ENCODE measurements around the gene GRK6. TPM values are rescaled to one million over a fixed set of nuclear protein-coding genes. Genes with fewer than 3 reads are reported as not detected.

Gene GRK6
- polyA plus RNA-seq, 1 donor from 2014 or later, result 22.6 TPM

DNA sequence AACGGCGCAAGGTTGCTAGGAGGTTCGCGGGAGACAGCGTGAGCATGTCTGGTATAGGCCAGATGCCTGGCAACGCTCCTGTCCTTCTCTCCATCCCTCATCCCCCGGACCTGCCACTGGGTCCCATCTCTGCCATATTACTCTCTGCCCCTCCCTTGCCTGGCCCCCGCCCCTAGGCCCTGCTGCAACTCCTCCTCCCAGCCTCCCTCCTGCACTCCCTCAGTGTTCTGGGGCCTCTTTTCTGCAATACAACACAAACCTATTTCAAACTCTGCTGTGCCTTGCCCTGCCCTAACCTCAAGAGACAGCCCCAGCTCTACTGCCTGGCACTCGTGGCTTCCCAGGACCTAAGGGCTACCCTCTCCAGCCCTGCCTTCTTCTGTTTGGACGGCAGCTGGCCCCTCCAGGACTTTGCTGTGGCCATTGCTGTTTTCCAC lies 55.9 kb downstream of the GRK6 start:
- Histone ChIP-seq H3K36me3 (ENCODE audit: insufficient read depth, low read length) (no peaks in the 10 kb centered on the region), H3K9me3 (ENCODE audit: low read length) (no peaks in the 10 kb centered on the region), H4K20me1 (ENCODE audit: insufficient read depth) (no peaks in the 10 kb centered on the region)

DNA sequence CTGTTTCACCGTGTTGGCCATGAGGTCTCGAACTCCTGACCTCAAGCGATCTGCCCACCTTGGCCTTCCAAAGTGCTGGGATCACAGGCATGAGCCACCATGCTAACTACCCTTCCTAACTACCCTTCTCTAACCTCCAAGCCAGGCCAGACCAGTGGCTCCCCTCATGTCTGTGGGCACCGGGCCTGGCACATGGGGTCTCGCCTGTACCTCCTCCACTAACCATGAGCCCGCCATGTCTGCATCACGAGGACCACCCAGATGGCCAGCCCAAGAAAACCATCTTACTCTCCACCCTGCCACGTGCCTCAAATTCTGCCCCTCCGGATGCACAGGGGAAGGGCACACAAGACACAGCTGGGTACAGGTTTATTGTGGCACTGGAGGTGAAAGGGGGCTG lies 56.6 kb downstream of the GRK6 start:
- no peaks in the 10 kb centered on the region for H3K9me2 ChIP-seq (ENCODE audit: insufficient read depth, low read length)
- H3K27me3 ChIP-seq (ENCODE audit: insufficient read depth, low read depth, low read length), result no peaks in the 10 kb centered on the region
- no peak overlapping the region for H3K4me3 ChIP-seq (ENCODE audit: low read length)
- H3K9me3 ChIP-seq (ENCODE audit: low read length), result no peaks in the 10 kb centered on the region
- H3K9ac ChIP-seq (ENCODE audit: low read length), result no peak overlapping the region
- TF ChIP-seq EP300 (conservative IDR thresholded peaks at IDR 0.05; ENCODE audit: poor library complexity, severe bottlenecking), result no peak
- TF ChIP-seq RAD21 (conservative IDR thresholded peaks at IDR 0.05), result no peak
- TF ChIP-seq TAF1 (IDR thresholded peaks at IDR 0.05; ENCODE audit: low read depth), result no peak
- TF ChIP-seq POLR2AphosphoS5 (IDR thresholded peaks at IDR 0.05), result no peak
- no peaks in the 10 kb centered on the region for H3K79me2 ChIP-seq (replicated peaks; ENCODE audit: insufficient read depth, low read length)
- H3F3A ChIP-seq (ENCODE audit: insufficient read depth, low read length, poor library complexity, severe bottlenecking), result no peaks in the 10 kb centered on the region
- H4K20me1 ChIP-seq (ENCODE audit: insufficient read depth), result no peaks in the 10 kb centered on the region
- no peak overlapping the region for H3K4me2 ChIP-seq (ENCODE audit: low read length)
- H3K27ac ChIP-seq (ENCODE audit: low read length), result no peak overlapping the region
- no peaks in the 10 kb centered on the region for H3K36me3 ChIP-seq (ENCODE audit: insufficient read depth, low read length)
- H2AFZ ChIP-seq (ENCODE audit: low read depth, low read length), result no peak overlapping the region

More for the DNA sequence above, 55.9 kb downstream of the GRK6 start:
- Histone ChIP-seq H3K4me2 (ENCODE audit: low read length) (no peak overlapping the region), H3F3A (ENCODE audit: insufficient read depth, low read length, poor library complexity, severe bottlenecking) (no peaks in the 10 kb centered on the region), H3K27ac (ENCODE audit: low read length) (no peak overlapping the region), H3K9me2 (ENCODE audit: insufficient read depth, low read length) (no peaks in the 10 kb centered on the region), H3K79me2 (replicated peaks; ENCODE audit: insufficient read depth, low read length) (no peaks in the 10 kb centered on the region), H3K27me3 (ENCODE audit: insufficient read depth, low read depth, low read length) (no peaks in the 10 kb centered on the region), H3K9ac (ENCODE audit: low read length) (no peak overlapping the region), H2AFZ (ENCODE audit: low read depth, low read length) (no peak overlapping the region), H3K4me3 (ENCODE audit: low read length) (no peak overlapping the region)
- TF ChIP-seq EP300 (conservative IDR thresholded peaks at IDR 0.05; ENCODE audit: poor library complexity, severe bottlenecking) (no peak), TAF1 (IDR thresholded peaks at IDR 0.05; ENCODE audit: low read depth) (no peak), RAD21 (conservative IDR thresholded peaks at IDR 0.05) (no peak), SMC3 (conservative IDR thresholded peaks at IDR 0.05; ENCODE audit: poor library complexity) (no peak), POLR2AphosphoS5 (IDR thresholded peaks at IDR 0.05) (no peak), MXI1 (conservative IDR thresholded peaks at IDR 0.05; ENCODE audit: poor library complexity, severe bottlenecking) (no peak), EZH2 (IDR thresholded peaks at IDR 0.05; ENCODE audit: borderline replicate concordance, insufficient read depth, low read length, poor library complexity, severe bottlenecking) (no peak)
- TF ChIP-seq, protein P1, sequence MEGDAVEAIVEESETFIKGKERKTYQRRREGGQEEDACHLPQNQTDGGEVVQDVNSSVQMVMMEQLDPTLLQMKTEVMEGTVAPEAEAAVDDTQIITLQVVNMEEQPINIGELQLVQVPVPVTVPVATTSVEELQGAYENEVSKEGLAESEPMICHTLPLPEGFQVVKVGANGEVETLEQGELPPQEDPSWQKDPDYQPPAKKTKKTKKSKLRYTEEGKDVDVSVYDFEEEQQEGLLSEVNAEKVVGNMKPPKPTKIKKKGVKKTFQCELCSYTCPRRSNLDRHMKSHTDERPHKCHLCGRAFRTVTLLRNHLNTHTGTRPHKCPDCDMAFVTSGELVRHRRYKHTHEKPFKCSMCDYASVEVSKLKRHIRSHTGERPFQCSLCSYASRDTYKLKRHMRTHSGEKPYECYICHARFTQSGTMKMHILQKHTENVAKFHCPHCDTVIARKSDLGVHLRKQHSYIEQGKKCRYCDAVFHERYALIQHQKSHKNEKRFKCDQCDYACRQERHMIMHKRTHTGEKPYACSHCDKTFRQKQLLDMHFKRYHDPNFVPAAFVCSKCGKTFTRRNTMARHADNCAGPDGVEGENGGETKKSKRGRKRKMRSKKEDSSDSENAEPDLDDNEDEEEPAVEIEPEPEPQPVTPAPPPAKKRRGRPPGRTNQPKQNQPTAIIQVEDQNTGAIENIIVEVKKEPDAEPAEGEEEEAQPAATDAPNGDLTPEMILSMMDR (IDR thresholded peaks at IDR 0.05; ENCODE audit: poor library complexity, severe bottlenecking), result no peak
- TF ChIP-seq, protein P2, sequence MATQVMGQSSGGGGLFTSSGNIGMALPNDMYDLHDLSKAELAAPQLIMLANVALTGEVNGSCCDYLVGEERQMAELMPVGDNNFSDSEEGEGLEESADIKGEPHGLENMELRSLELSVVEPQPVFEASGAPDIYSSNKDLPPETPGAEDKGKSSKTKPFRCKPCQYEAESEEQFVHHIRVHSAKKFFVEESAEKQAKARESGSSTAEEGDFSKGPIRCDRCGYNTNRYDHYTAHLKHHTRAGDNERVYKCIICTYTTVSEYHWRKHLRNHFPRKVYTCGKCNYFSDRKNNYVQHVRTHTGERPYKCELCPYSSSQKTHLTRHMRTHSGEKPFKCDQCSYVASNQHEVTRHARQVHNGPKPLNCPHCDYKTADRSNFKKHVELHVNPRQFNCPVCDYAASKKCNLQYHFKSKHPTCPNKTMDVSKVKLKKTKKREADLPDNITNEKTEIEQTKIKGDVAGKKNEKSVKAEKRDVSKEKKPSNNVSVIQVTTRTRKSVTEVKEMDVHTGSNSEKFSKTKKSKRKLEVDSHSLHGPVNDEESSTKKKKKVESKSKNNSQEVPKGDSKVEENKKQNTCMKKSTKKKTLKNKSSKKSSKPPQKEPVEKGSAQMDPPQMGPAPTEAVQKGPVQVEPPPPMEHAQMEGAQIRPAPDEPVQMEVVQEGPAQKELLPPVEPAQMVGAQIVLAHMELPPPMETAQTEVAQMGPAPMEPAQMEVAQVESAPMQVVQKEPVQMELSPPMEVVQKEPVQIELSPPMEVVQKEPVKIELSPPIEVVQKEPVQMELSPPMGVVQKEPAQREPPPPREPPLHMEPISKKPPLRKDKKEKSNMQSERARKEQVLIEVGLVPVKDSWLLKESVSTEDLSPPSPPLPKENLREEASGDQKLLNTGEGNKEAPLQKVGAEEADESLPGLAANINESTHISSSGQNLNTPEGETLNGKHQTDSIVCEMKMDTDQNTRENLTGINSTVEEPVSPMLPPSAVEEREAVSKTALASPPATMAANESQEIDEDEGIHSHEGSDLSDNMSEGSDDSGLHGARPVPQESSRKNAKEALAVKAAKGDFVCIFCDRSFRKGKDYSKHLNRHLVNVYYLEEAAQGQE (IDR thresholded peaks at IDR 0.05; ENCODE audit: borderline replicate concordance), result no peak

Measured in neural cell (in vitro differentiated cells).